GM19324 (cell line): Measurements from ENCODE around the gene ARL3.
"Not testable (repeated sequence)": the region's sequence is repeated elsewhere in the genome, so short reads cannot be mapped to it uniquely, and the experiment has no call there.

Experiments
- ATAC-seq: cut with Tn5 transposase; IDR thresholded peaks from one replicate; pipeline ENCODE4 v1.9.1; 2021; ENCODE audit warnings: mild to moderate bottlenecking, moderate library complexity; ENCODE audit not compliant: unreplicated experiment, low FRiP score

ARL3 gene

GRCh38 chr10:102740229-102740628 lies 26.0 kb upstream of the ARL3 start:
- ATAC-seq = no peak

GRCh38 chr10:102738692-102739121 lies 24.5 kb upstream of the ARL3 start:
- ATAC-seq = no peak

DNA sequence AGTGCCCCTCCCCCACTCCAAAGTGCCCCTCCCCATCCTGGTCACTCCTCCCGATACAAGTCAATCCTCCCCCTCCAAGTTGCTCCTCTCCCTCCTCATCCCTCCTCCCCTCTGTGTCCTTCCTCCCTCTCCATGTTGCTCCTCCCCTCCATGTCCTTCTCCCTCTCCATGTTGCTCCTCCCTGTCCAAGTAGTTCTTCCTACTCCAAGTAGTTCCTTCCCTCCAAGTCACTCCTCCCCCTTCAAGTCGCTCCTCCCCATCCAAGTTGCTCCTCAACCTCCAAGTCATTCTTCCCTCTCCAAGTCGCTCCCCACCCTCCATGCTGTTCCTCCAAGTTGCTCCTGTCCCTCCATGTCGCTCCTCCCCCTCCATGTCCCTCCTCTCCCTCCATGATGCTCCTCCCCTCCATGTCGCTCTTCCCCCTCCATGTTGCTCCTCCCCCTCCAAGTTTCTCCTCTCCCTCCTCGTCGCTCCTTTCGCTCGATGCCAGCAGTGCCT lies 20.9 kb upstream of the ARL3 start:
- no peak for ATAC-seq

DNA sequence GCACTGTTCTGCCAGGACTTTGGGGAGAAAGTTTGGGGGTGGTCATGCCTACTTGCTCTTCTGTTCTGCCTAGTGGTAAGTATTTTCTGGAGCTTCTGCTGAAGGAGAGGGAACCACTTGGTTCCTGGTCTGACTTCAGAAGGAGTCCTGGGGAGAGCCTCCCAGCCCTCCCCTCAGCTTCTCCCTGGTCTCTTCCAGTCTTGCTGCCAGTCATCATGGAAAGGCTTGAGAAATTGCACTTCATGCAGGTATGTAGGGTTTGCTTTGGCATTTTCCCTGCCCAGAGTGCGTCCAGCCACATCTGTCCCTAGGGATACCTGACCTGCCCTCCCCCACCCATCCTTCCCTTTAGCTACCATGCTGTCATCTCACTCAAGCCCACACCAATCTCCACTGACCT lies 18.5 kb upstream of the ARL3 start:
- ATAC-seq = no peak

DNA sequence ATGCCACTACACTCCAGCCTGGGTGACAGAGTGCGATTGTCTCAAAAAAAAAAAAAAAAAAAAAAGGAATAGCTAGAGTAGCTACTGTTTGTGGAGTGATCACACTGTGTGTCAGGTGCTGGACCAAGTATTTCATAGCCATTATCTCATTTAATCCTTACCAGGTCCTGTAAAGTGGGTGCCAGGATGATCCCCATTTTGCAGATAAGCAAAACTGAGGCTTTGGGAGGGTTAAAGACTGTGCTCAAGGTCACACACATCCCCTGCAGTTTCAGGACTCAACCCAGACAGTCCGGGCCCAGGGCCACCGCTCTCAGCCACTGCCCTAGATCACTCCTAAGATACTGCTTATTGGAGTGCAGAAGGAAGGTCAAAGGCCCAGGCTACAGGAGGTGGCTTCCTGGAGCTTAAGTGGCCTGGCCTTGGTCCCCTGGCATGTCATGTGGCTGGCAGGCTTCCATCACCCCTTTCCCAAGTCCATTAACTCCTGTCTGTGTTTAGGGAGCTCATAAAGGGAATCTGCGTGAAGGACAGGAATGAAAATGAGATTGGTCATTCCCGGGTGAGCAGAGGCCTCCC lies 17.1 kb upstream of the ARL3 start:
- ATAC-seq = no peak

- ATAC-seq = no peak
Observed at GRCh38 chr10:102729029-102730026, 15.1 kb upstream of the ARL3 start.

GRCh38 chr10:102727037-102727818 lies 13.0 kb upstream of the ARL3 start:
- ATAC-seq = no peak

GRCh38 chr10:102726274-102726673 lies 12.1 kb upstream of the ARL3 start:
- ATAC-seq = no peak

GRCh38 chr10:102723989-102724388 lies 9.8 kb upstream of the ARL3 start:
- no peak for ATAC-seq

DNA sequence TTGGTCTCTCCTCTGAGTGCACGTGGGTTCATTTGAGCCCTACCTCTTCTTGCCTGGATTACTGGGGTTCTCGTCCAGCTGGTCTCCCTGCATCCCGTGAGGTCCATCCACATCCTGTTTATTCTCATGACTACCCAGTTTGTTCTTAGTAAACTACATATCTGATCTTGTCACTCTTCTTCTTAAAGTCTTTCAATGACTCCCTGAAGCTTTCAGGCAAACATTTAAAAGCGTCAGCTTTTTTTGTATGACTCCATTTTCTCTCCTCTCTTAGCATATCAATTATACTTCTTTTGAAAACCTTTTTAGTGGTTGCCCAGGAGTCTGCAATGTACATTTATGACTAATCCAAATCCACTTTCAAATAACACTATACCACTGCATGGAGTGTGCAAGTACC lies 7.8 kb upstream of the ARL3 start:
- ATAC-seq = no peak

GRCh38 chr10:102720775-102721301 lies 6.6 kb upstream of the ARL3 start:
- no peak for ATAC-seq

DNA sequence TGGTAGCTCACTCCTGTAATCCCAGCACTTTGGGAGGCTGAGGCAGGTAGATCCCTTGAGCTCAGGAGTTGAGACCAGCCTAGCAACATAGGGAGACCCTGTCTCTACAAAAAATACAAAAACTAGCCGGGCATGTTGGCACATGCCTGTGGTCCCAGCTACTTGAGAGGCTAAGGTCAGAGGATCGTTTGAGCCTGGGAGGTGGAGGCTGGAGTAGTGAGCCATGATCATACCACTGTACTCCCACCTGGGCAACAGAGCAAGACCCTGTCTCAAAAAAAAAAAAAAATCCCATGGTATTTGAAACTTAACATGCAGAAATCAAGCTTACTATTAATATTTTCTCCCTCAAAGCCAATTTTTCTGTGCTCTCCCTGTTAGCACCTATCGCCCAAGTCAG lies 6.1 kb upstream of the ARL3 start:
- ATAC-seq = no peak

DNA sequence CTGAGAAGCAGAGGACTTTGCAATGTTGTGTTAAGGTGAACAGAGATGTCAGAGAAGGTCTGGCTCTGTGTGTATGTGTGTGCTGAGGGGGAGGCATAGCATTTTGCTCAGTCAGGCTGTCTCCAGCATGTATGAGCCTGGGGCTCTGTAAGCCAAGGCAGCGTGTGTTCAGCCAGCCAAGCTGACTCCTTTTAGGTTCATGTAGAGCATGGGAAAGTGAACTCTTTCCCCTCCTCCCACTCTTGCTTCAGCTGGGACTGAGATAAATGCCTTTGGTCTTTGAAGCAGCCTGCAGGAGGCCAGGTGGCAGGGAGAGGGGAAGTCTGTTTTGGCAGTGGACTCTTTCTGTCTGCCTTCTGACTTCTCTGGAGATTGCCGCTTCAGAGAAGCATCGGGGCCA lies 4.0 kb upstream of the ARL3 start:
- no peak for ATAC-seq

DNA sequence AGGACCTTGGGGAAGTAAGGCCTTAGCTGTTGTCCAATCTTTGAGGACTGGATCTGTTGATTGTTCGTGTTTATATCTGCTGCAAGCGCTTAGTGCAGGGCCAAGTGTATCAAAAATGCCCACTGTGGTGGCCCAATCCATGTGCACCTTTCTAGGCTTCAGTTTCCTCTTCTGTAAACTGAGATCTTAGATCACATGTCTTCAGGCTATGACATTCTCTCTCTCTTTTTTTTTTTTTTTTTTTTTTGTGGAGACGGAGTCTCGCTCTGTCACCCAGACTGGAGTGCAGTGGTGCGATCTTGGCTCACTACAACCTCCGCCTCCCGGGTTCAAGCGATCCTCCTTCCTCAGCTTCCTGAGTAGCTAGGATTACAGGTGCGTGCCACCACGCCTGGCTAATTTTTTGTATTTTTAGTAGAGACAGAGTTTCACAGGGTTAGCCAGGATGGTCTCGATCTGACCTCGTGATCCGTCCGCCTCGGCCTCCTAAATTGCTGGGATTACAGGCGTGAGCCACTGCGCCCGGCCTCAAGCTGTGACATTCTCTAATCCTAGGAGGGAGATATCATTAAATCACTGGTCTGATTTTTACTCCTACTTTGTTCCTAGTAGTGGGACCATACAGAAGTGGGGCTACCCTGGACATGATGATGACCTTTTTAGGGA lies 2.8 kb upstream of the ARL3 start:
- ATAC-seq = not testable (repeated sequence)

- ATAC-seq = no peak
Observed at GRCh38 chr10:102715880-102716279, 1.7 kb upstream of the ARL3 start.

GRCh38 chr10:102714621-102715455 lies 641 bp upstream of the ARL3 start, which contains the start of gene SFXN2:
TSS of gene SFXN2 (plus strand) at chr10:102714636. CDS start at chr10:102726637, 12,001 bp downstream.
- no peak for ATAC-seq

- ATAC-seq = peak; percentile 37
Observed at GRCh38 chr10:102713539-102713813, 721 bp downstream of the ARL3 start.

DNA sequence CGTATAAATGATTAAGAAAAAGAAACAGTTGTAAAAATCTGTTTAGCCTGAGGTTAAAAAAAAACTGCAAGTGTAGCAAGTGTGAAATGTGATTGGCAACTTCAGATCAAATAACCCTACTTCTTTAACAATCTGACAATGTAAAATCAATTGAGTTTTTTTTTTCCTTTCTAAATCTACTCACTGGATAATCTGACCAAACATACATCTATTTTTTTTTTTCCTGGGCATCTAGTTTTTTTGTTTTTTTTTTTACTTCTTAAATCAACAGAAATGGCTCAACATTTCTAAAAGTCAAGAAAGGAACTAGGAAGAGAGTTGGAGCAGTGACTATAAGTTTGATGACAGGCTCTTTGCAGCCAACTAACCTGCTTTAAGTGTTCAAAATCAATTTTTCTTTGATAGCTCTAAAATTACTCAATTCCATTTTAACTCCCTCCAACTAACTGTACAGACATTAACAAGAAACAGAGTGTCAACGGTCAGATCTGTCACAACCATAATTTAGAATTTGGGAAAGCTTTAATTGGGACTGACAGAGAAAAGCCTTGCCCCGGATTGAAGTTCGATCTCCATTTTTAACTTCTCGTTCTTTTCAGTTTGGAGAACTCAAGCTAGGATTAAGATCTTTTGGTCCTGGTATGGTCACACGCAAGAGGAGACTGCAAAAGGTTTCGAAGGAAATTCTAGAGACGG lies 1.2 kb downstream of the ARL3 start:
- ATAC-seq = no peak

DNA sequence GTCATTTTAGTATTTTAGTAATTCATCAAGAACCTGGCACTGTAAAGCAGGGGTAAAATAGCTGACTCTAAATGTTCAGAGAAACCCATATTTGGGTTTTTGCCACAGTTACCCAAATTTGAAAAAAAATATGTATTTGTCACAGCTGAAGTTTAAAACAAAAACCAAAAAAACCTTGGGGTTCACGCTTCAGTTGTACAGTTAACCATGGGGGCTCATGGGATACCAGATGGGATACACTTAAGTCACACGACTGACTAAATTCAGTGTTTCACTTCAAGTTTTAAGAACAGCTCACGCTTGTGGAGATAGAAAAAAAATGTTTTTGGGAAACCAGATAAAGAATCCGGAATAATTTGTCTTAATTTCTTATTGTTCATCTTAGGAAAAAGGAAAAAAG lies 2.1 kb downstream of the ARL3 start:
- no peak for ATAC-seq
